GM12891 (cell line): ENCODE results near the gene PRSS38.

ENCODE experiments used
- POLR2A ChIP-seq: IDR thresholded peaks from 2 replicates; pipeline ENCODE4 v1.6.1; 2011; ENCODE audit warnings: low read depth, low read length, control low read depth
- POLR2AphosphoS5 ChIP-seq: IDR thresholded peaks from 2 replicates; pipeline ENCODE4 v1.6.1; 2011; ENCODE audit warnings: low read depth, low read length, control low read depth

DNA sequence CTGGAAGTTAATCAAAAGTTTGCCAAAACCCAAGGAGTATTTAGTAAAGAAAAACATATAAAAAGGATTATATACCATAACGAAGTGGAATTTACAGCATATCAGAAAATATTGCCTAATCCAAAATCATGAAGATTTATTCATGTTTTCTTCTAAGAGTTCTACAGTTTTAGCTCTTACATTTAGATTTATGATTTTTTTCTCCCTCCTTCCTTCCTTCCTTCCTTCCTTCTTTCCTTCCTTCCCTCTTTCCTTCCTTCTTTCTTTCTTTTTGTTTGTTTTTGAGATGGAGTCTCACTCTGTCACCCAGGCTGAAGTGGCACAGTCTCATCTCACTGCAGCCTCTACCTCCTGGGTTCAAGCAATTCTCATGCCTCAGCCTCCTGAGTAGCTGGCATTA is 15.7 kb upstream of the PRSS38 start:
- no peak for TF ChIP-seq POLR2A
- TF ChIP-seq POLR2AphosphoS5: no peak
